Ovary (tissue), 9 donors: Measurements from ENCODE around the gene KRT4. TPM values are rescaled to one million over a fixed set of nuclear protein-coding genes. Genes with fewer than 3 reads are reported as not detected.

ENCODE experiments used
- DNase-seq, 5 donors: peaks; one replicate each; pipeline ENCODE4 v3.0.0-alpha.2; 2019 to 2020
- H3K27ac ChIP-seq, 2 donors: fragments of 200-600 bp; one replicate each; pipeline versions ENCODE4 v1.5.1 to v1.8.0; 2019 to 2022
- H3K27me3 ChIP-seq: fragments of 200-600 bp; one replicate; pipeline ENCODE4 v1.8.0; 2022
- H3K36me3 ChIP-seq: fragments of 200-600 bp; sonication (generic); one replicate; pipeline ENCODE4 v1.5.1; 2019
- H3K4me1 ChIP-seq: one replicate; pipeline ENCODE4 v1.8.1; 2013; ENCODE audit warnings: mild to moderate bottlenecking, moderate library complexity; ENCODE audit not compliant: insufficient read depth
- H3K4me3 ChIP-seq: fragments of 200-600 bp; sonication (generic); one replicate; pipeline ENCODE4 v1.5.1; 2017
- H3K9me3 ChIP-seq, 2 donors: fragments of 200-600 bp in 1 of 2; sonication (generic) in 1 of 2; one replicate each; pipeline versions ENCODE4 v1.5.1 to v1.8.1; 2013 to 2019; ENCODE audit warnings: mild to moderate bottlenecking in 1 of 2, moderate library complexity in 1 of 2
- CTCF ChIP-seq, 3 donors: fragments of 450-650 bp in 2 of 3; fragments of 200-600 bp in 1 of 3; IDR thresholded peaks; one replicate each; pipeline versions ENCODE4 v1.5.1 to v1.8.0; 2016 to 2022; ENCODE audit warnings: antibody characterized with exemption in 3 of 3, mild to moderate bottlenecking in 1 of 3
- EP300 ChIP-seq: sonication (generic); formaldehyde crosslinking; IDR thresholded peaks from one replicate; pipeline ENCODE4 v1.6.1; 2017; ENCODE audit warnings: antibody characterized with exemption
- POLR2A ChIP-seq: fragments of 450-650 bp; IDR thresholded peaks from one replicate; pipeline ENCODE4 v1.6.1; 2017; ENCODE audit warnings: antibody characterized with exemption, mild to moderate bottlenecking, moderate library complexity
- WGBS, 3 donors: extraction: QIAGEN DNeasy Blood & Tissue Kit in 1 of 3; methylation state at CpG; one replicate each; pipeline versions ENCODE4 v1.1.5 to v1.1.7; 2013 to 2017; 5-methylcytosine and 5-hydroxymethylcytosine counted together
- intact Hi-C, 4 donors: fragments of 100-400 bp; cut with DNase I; formaldehyde crosslinking; loops; one replicate each; pipeline versions ENCODE4 v1.11.0 to v1.15.1; 2022 to 2023
- polyA plus RNA-seq, 2 donors: library from polyadenylated mRNA; stranded (reverse); fragments of 200-250 nt in 1 of 2; fragments of 350-450 nt in 1 of 2; fragmentation: Illumina TruSeq in 1 of 2; extraction: RNeasy Lipid Tissue Mini Kit (QIAGEN cat#74804) in 1 of 2; gene quantifications; one replicate each; pipeline ENCODE4 v1.2.3, GENCODE V29; 2013 to 2014
- total RNA-seq, 7 donors: library from RNA; depleted of rRNA in 2 of 7; stranded (reverse); fragments of >200 nt in 2 of 7; fragmentation: NEBNext Ultra II Directional in 3 of 7; extraction: Animal tissue kit (Norgen Biotek cat#: 25700) in 3 of 7; gene quantifications; one replicate each; pipeline versions ENCODE4 v1.1.0 to v1.2.4, GENCODE V29; 2016 to 2023
- donor health status: DM: no; HTN: no; CAD: no; lungs with moderate emphysema.
- donor health status: DM: no; HTN: no; CAD: no.
- donor health status: Bipolar disorder and iron deficiency.
- donor health status: DM: yes; HTN: yes; CAD: no.
- donor health status: DM: no; HTN: no; CAD: no.
- donor health status: DM: yes; HTN: yes; CAD: no.

KRT4 gene
- total and polyA plus RNA-seq, 9 donors = 0.17 to 0.34 TPM; not detected in 7

- no peaks in the 10 kb centered on the region for H3K27me3 ChIP-seq
- H3K36me3 ChIP-seq = no peaks in the 10 kb centered on the region
- intact Hi-C loops = no loop called here
- no peaks in the 10 kb centered on the region for H3K4me1 ChIP-seq
- TF ChIP-seq POLR2A (no peak), EP300 (no peak), CTCF (IDR thresholded peaks at IDR 0.05) (no peak)
- no peaks in the 10 kb centered on the region for H3K9me3 ChIP-seq
- H3K27ac ChIP-seq = no peak overlapping the region
- 86 to 96% (median 92%) methylated on average over 10 of the region's 10 CpGs for WGBS, 3 donors
- DNase-seq = no peak
- H3K4me3 ChIP-seq = no peak overlapping the region
Measured at GRCh38 chr12:52792185-52793029, 21.5 kb downstream of the KRT4 start.

- H3K27ac ChIP-seq = no peak overlapping the region
- TF ChIP-seq EP300 = no peak
- no peak for TF ChIP-seq CTCF (IDR thresholded peaks at IDR 0.05)
- TF ChIP-seq POLR2A = no peak
- no peaks in the 10 kb centered on the region for H3K27me3 ChIP-seq
- H3K4me3 ChIP-seq = no peak overlapping the region
- no peak for DNase-seq
- H3K9me3 ChIP-seq = no peaks in the 10 kb centered on the region
- intact Hi-C loops = no loop called here
- H3K4me1 ChIP-seq = no peaks in the 10 kb centered on the region
- 87 to 89% (median 87%) methylated on average over 12 of the region's 12 CpGs for WGBS, 3 donors
- no peaks in the 10 kb centered on the region for H3K36me3 ChIP-seq
Measured at GRCh38 chr12:52791271-52792184, 22.4 kb downstream of the KRT4 start.

DNA sequence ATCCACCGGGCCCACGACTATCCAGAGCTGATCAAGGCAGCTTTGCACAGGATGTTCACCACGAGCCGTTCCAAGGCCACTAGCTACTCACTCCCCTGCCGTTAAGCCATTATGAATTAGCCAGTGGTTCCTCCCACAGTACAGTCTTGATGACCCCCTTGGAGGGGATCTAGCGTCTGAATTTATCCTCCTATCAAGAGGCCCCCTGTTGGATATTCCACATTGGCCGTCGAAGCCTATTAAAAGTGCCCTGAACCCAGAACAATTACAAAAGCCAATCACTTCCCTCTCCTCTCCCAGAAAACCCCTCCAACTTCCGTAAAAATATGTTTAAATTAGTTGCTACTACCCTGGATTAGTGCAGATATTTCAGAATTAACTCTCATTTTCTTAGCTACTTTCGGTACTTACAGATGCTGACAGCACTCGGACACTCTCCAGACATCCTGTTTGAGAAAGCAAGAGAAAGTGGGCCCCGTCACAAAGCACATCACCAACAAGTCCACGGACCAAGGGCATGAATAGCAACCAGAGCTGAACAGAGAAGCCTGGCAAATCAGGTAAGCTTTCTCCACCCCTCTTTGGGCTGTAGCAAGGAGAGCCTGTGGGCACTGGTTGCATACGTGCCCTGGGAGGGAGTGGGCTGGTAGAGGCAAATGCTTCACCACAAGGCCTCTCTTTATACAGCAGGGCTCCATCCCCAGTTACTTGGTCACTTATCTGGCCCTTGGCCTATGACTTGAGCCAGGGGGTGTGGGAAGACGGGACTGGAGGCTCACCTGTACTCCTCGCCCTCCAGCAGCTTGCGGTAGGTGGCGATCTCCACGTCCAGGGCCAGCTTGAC is 23.3 kb downstream of the KRT4 start:
- 49 to 53% (median 50%) methylated on average over 19 of the region's 19 CpGs for WGBS, 3 donors
- H3K4me1 ChIP-seq = no peaks in the 10 kb centered on the region
- DNase-seq = no peak
- TF ChIP-seq EP300 (no peak), POLR2A (no peak), CTCF (IDR thresholded peaks at IDR 0.05) (no peak)
- intact Hi-C loops = no loop called here
- H3K4me3 ChIP-seq = no peak overlapping the region
- H3K27me3 ChIP-seq = no peaks in the 10 kb centered on the region
- H3K9me3 ChIP-seq = no peaks in the 10 kb centered on the region
- H3K27ac ChIP-seq = no peak overlapping the region
- H3K36me3 ChIP-seq = no peaks in the 10 kb centered on the region
